Activated CD4-positive, alpha-beta T cell treated with anti-CD3 and anti-CD28 coated beads, Interleukin-2, amount 50 U/mL, for 1 hour (primary cell): ENCODE results near the gene TTC12.
A peak's percentile ranks its signal among the peaks of the same experiment; 100 is the strongest.
"Not testable (repeated sequence)": the region's sequence is repeated elsewhere in the genome, so short reads cannot be mapped to it uniquely, and the experiment has no call there.

ENCODE experiments used
- DNase-seq: peaks from one replicate; pipeline ENCODE4 v3.0.0-alpha.2; 2020

Gene TTC12

GRCh38 chr11:113286509-113287497 lies 27.6 kb upstream of the TTC12 start:
- no peak for DNase-seq

- DNase-seq: no peak
Observed at GRCh38 chr11:113287801-113288200, 26.6 kb upstream of the TTC12 start.

GRCh38 chr11:113288286-113288863 lies 26.0 kb upstream of the TTC12 start:
- no peak for DNase-seq

GRCh38 chr11:113289431-113290187 lies 24.8 kb upstream of the TTC12 start:
- DNase-seq: peak; percentile 58

- DNase-seq: no peak
Observed at GRCh38 chr11:113293936-113294335, 20.4 kb upstream of the TTC12 start.

GRCh38 chr11:113295993-113296392 lies 18.4 kb upstream of the TTC12 start:
- DNase-seq: no peak

GRCh38 chr11:113296447-113297205 lies 17.8 kb upstream of the TTC12 start:
- no peak for DNase-seq

- not testable (repeated sequence) for DNase-seq
Observed at GRCh38 chr11:113298496-113298895, 15.9 kb upstream of the TTC12 start.

GRCh38 chr11:113304916-113305315 lies 9.5 kb upstream of the TTC12 start:
- no peak for DNase-seq

GRCh38 chr11:113305440-113306336 lies 8.7 kb upstream of the TTC12 start:
- DNase-seq: peak; percentile 74

- DNase-seq: no peak
Observed at GRCh38 chr11:113308601-113309000, 5.8 kb upstream of the TTC12 start.

- DNase-seq: no peak
Observed at GRCh38 chr11:113311536-113311935, 2.8 kb upstream of the TTC12 start.

GRCh38 chr11:113313601-113314000 lies 782 bp upstream of the TTC12 start:
- no peak for DNase-seq

- DNase-seq: no peak
Observed at GRCh38 chr11:113314065-113314388, 356 bp upstream of the TTC12 start.

GRCh38 chr11:113315811-113316210 lies 1.4 kb downstream of the TTC12 start:
- no peak for DNase-seq

- no peak for DNase-seq
Observed at GRCh38 chr11:113316256-113316655, 1.9 kb downstream of the TTC12 start.

- no peak for DNase-seq
Observed at GRCh38 chr11:113317339-113317738, 3.0 kb downstream of the TTC12 start.

- no peak for DNase-seq
Observed at GRCh38 chr11:113319085-113319484, 4.7 kb downstream of the TTC12 start.

GRCh38 chr11:113322158-113322557 lies 7.8 kb downstream of the TTC12 start:
- DNase-seq: no peak

GRCh38 chr11:113324250-113324649 lies 9.9 kb downstream of the TTC12 start:
- no peak for DNase-seq

- no peak for DNase-seq
Observed at GRCh38 chr11:113329725-113330124, 15.3 kb downstream of the TTC12 start.

GRCh38 chr11:113331441-113331840 lies 17.1 kb downstream of the TTC12 start:
- DNase-seq: no peak
